ENCODE data around the gene CNGB1. TPM values are rescaled to one million over a fixed set of nuclear protein-coding genes. Genes with fewer than 3 reads are reported as not detected.

CNGB1 gene
- total RNA-seq, 2 experiments from 2014 or later: not detected

Other genes with a start within 250 kb of the CNGB1 start
- 10 to 100 TPM; 58.6 to 64.3 TPM for gene KATNB1, start 235.4 kb downstream of the CNGB1 start, total RNA-seq
- 1 to 10 TPM; 3.0 to 3.1 TPM for gene KIFC3, start 168.6 kb downstream of the CNGB1 start, total RNA-seq
- 10 to 100 TPM in 1 of 2 experiments, 1 to 10 TPM in 1; 9.5 to 10.1 TPM for gene ZNF319, start 29.5 kb upstream of the CNGB1 start, total RNA-seq
- gene USB1, start 30.3 kb upstream of the CNGB1 start, total RNA-seq: 10 to 100 TPM; 67.7 to 71.0 TPM
- under 1 TPM; 0.61 to 0.84 TPM for gene MMP15, start 54.6 kb upstream of the CNGB1 start, total RNA-seq
- gene CFAP20, start 158.3 kb upstream of the CNGB1 start, total RNA-seq: 10 to 100 TPM; 54.3 to 54.7 TPM
- gene CSNK2A2, start 227.0 kb upstream of the CNGB1 start, total RNA-seq: 10 to 100 TPM; 94.9 to 98.5 TPM